ENCODE results near the gene GPATCH8. TPM values are rescaled to one million over a fixed set of nuclear protein-coding genes. Genes with fewer than 3 reads are reported as not detected.

Gene GPATCH8
- total RNA-seq, 4 donors from 2014 or later = 14.5 to 53.1 (median 31.2) TPM

DNA sequence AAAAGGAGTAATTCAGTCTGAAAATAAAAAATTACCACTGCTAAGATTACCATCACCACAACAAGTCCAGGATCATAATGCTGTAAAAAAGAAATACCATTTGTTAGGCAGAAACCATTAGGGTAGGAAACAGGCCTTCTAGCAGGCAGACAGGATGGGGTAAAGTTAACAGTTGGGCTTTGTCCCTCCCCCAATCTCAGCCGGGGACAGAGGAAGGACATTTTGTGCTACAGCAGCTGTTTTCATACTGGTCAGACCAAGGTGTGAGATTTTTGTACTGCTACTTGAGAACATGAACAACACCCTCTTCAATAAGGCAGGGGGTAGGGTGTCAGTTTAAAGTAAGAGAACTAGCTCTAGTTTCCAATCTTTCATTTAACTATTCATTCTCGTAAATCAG, 64.6 kb downstream of the GPATCH8 start:
- intact Hi-C loops (cut with DNase I; ENCODE audit: low total_unique reads) = no loop called here
- WGBS, 2 donors (ENCODE audit: low coverage in 1 of 2) = 47% methylated on average over 2 of the region's 2 CpGs; no CpG with 5 or more reads in 1 of the 2 donors
- H3K4me3 ChIP-seq = no peak overlapping the region
- H3K27me3 ChIP-seq = no peaks in the 10 kb centered on the region
- peaks cover 0 to 26% (median 7%) of the 10 kb centered on the region in 4 donors for H3K36me3 ChIP-seq
- no peak for TF ChIP-seq EP300 (IDR thresholded peaks at IDR 0.05; ENCODE audit: low read depth)
- no peak for TF ChIP-seq POLR2AphosphoS5 (IDR thresholded peaks at IDR 0.05)
- TF ChIP-seq POLR2A (IDR thresholded peaks at IDR 0.05) = no peak
- TF ChIP-seq, protein P1, sequence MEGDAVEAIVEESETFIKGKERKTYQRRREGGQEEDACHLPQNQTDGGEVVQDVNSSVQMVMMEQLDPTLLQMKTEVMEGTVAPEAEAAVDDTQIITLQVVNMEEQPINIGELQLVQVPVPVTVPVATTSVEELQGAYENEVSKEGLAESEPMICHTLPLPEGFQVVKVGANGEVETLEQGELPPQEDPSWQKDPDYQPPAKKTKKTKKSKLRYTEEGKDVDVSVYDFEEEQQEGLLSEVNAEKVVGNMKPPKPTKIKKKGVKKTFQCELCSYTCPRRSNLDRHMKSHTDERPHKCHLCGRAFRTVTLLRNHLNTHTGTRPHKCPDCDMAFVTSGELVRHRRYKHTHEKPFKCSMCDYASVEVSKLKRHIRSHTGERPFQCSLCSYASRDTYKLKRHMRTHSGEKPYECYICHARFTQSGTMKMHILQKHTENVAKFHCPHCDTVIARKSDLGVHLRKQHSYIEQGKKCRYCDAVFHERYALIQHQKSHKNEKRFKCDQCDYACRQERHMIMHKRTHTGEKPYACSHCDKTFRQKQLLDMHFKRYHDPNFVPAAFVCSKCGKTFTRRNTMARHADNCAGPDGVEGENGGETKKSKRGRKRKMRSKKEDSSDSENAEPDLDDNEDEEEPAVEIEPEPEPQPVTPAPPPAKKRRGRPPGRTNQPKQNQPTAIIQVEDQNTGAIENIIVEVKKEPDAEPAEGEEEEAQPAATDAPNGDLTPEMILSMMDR (IDR thresholded peaks at IDR 0.05) = no peak
- in situ Hi-C loops (cut with MboI; ENCODE audit: low pct_ligation_motif_present in 1 of 4, low pct_unique_long_range_greater_than_20kb in 1 of 4, low sequenced_read_pairs in 3 of 4) = no loop called here
- H3K9me3 ChIP-seq = no peaks in the 10 kb centered on the region
- H3K4me1 ChIP-seq = peaks cover 0 to 11% (median 1%) of the 10 kb centered on the region in 4 donors
- peak; percentile 18 for DNase-seq
- no peak overlapping the region for H3K27ac ChIP-seq

DNA sequence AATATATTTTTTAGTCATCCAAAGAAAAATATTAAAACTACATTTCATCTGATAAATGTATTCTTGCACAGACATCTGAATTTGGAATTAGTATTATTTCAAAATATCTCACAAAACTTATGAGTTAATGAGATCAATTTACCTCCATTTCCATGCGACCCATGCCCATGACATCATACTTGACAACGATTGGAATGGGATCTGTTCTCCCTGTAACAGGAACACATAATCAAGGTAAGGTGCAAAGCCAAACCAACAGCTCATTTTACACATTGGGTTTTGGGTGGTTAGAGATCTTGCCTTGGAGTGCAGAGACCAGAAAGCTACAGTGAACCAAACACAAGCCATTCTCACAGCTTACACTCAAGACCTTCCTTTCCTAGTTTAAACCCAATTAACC, 66.9 kb downstream of the GPATCH8 start:
- H3K4me1 ChIP-seq = peaks cover 0 to 15% (median 1%) of the 10 kb centered on the region in 4 donors
- no peak overlapping the region for H3K27ac ChIP-seq
- no peaks in the 10 kb centered on the region for H3K27me3 ChIP-seq
- H3K4me3 ChIP-seq = no peak overlapping the region
- in situ Hi-C loops (cut with MboI; ENCODE audit: low pct_ligation_motif_present in 1 of 4, low pct_unique_long_range_greater_than_20kb in 1 of 4, low sequenced_read_pairs in 3 of 4) (no loop called here), intact Hi-C loops (cut with DNase I; ENCODE audit: low total_unique reads) (no loop called here)
- no peaks in the 10 kb centered on the region for H3K9me3 ChIP-seq
- DNase-seq = no peak
- WGBS, 2 donors (ENCODE audit: low coverage in 1 of 2) = 84 to 92% methylated on average over 2 of the region's 2 CpGs
- peaks cover 0 to 40% (median 14%) of the 10 kb centered on the region in 4 donors for H3K36me3 ChIP-seq
- TF ChIP-seq, protein P1 (IDR thresholded peaks at IDR 0.05) = no peak
- no peak for TF ChIP-seq POLR2A (IDR thresholded peaks at IDR 0.05)
- no peak for TF ChIP-seq EP300 (IDR thresholded peaks at IDR 0.05; ENCODE audit: low read depth)
- no peak for TF ChIP-seq POLR2AphosphoS5 (IDR thresholded peaks at IDR 0.05)

DNA sequence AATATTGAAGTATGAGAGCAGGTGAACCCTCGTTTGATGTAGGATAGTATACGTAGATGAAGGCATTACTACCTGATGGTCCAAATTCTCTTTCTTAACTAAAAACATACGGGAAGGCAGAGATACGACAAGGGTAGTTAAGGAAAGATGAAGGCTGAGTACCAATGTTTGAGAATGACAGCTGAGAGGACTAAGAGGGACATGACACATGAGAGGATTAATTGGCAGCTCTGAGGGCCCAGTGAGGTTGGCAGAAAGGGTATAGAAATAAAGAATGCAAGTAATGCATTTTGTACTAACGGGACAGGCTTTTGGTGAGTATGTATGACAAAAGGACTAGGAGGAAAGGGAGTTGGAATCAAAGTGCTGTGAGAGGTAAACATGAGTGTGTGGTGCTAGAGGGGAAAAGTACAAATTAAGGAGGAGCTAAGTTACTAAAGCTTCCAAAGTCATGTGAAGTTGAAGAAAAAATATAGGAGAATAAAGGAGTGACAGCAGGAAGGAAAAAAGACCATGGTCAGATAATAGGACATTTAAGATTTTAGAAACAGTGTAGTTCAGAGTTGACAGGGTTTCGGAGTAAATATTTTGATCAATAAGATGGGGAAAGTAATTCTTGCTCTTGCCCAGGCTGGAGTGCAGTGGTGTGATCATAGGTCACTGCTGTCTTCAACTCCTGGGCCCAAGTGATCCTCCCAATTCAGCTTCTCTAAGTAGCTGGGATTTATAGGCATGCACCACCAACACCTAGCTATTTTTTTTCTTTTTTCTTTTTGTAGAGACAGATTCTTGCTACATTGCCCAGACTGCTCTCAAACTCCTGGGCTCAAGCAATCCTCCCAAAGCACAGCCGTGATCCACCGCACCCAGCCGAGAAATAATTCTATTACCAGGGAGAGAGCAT, 70.7 kb downstream of the GPATCH8 start:
- DNase-seq = no peak
- intact Hi-C loops (cut with DNase I; ENCODE audit: low total_unique reads) = no loop called here
- TF ChIP-seq EP300 (IDR thresholded peaks at IDR 0.05; ENCODE audit: low read depth) (no peak), POLR2A (IDR thresholded peaks at IDR 0.05) (no peak), POLR2AphosphoS5 (IDR thresholded peaks at IDR 0.05) (no peak)
- TF ChIP-seq, protein P1 (IDR thresholded peaks at IDR 0.05) = no peak
- WGBS, 2 donors (ENCODE audit: low coverage in 1 of 2) = 75 to 86% methylated on average over 9 of the region's 9 CpGs
- no peaks in the 10 kb centered on the region for H3K9me3 ChIP-seq
- peaks cover 0 to 5% (median 0%) of the 10 kb centered on the region in 4 donors for H3K4me1 ChIP-seq
- peak overlapping the region in 2 of 4 donors; percentile 1 to 40 for H3K27ac ChIP-seq
- H3K36me3 ChIP-seq = peaks cover 0 to 46% (median 14%) of the 10 kb centered on the region in 4 donors
- in situ Hi-C loops (cut with MboI; ENCODE audit: low pct_ligation_motif_present in 1 of 4, low pct_unique_long_range_greater_than_20kb in 1 of 4, low sequenced_read_pairs in 3 of 4) = no loop called here
- H3K27me3 ChIP-seq = no peaks in the 10 kb centered on the region
- H3K4me3 ChIP-seq = no peak overlapping the region

DNA sequence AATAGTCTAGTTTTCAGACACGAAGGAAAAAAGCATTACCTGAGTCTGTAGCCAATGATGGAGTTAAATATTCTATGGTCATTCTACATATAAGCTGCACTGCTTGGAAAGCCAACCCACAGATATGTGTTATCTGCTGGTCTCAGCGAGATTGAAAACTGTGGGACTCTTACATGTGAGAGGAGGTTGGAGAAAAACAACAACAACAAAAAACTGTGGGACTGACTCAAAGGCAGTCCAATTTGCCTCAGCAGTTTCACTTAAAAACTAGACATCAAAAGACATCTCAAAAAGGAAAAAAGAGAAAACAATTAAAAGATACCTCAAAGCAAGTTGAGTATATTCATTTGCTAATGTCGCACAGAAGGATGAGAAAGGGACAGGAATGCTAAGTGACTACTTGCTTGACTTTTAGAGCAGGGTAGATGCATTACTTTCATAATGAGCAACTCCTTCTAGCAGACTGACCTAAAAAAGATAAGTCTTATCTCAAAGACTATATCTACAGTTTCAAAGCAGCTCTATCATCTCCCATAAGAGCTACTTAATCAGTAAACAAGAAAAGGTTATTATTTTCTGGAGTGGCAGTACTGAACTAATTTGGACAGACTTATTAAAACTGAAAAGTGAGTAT, 78.3 kb downstream of the GPATCH8 start:
- no peak overlapping the region for H3K4me3 ChIP-seq
- no peaks in the 10 kb centered on the region for H3K9me3 ChIP-seq
- H3K36me3 ChIP-seq = peaks cover 0 to 26% (median 12%) of the 10 kb centered on the region in 4 donors
- in situ Hi-C loops (cut with MboI; ENCODE audit: low pct_ligation_motif_present in 1 of 4, low pct_unique_long_range_greater_than_20kb in 1 of 4, low sequenced_read_pairs in 3 of 4) = no loop called here
- no peak for DNase-seq
- intact Hi-C loops (cut with DNase I; ENCODE audit: low total_unique reads) = no loop called here
- H3K4me1 ChIP-seq = no peaks in the 10 kb centered on the region
- TF ChIP-seq POLR2A (IDR thresholded peaks at IDR 0.05) (no peak), EP300 (IDR thresholded peaks at IDR 0.05; ENCODE audit: low read depth) (no peak), POLR2AphosphoS5 (IDR thresholded peaks at IDR 0.05) (no peak)
- TF ChIP-seq, protein P1 (IDR thresholded peaks at IDR 0.05) = no peak
- no peak overlapping the region for H3K27ac ChIP-seq
- WGBS, 2 donors (ENCODE audit: low coverage in 1 of 2) = 87 to 100% methylated on average over 2 to 3 of the region's 3 CpGs
- no peaks in the 10 kb centered on the region for H3K27me3 ChIP-seq

Measured in transverse colon (tissue), 4 donors.